Hepatocyte (in vitro differentiated cells): Measurements from ENCODE around the gene GPER1. TPM values are rescaled to one million over a fixed set of nuclear protein-coding genes. Genes with fewer than 3 reads are reported as not detected.

Experiments used
- DNase-seq: peaks from one replicate; pipeline ENCODE4 v3.0.0-alpha.2; 2016; ENCODE audit warnings: low spot score
- H2AFZ ChIP-seq: fragments of 200-600 bp; sonication (generic); 2 replicates; pipeline ENCODE4 v1.6.0; 2016; ENCODE audit warnings: antibody characterized with exemption, mild to moderate bottlenecking
- H3K27ac ChIP-seq: fragments of 200-600 bp; sonication (generic); 2 replicates; pipeline ENCODE4 v1.5.1; 2016; ENCODE audit warnings: mild to moderate bottlenecking
- H3K27me3 ChIP-seq: fragments of 200-600 bp; sonication (generic); 2 replicates; pipeline ENCODE4 v1.6.1; 2016
- H3K36me3 ChIP-seq: fragments of 200-600 bp; sonication (generic); replicated peaks from 2 replicates; pipeline ENCODE4 v1.5.1; 2016; ENCODE audit warnings: low read depth; ENCODE audit not compliant: insufficient read depth
- H3K4me1 ChIP-seq: fragments of 200-600 bp; sonication (generic); 2 replicates; pipeline ENCODE4 v1.5.1; 2016; ENCODE audit warnings: mild to moderate bottlenecking, moderate library complexity; ENCODE audit not compliant: insufficient read depth
- H3K4me2 ChIP-seq: fragments of 200-600 bp; sonication (generic); 2 replicates; pipeline ENCODE4 v1.6.0; 2016
- H3K4me3 ChIP-seq: fragments of 200-600 bp; sonication (generic); 2 replicates; pipeline ENCODE4 v1.5.1; 2016; ENCODE audit warnings: mild to moderate bottlenecking
- H3K79me2 ChIP-seq: fragments of 200-600 bp; sonication (generic); 2 replicates; pipeline ENCODE4 v1.6.0; 2017; ENCODE audit warnings: mild to moderate bottlenecking
- H3K9me2 ChIP-seq: fragments of 200-600 bp; sonication (generic); replicated peaks from 2 replicates; pipeline ENCODE4 v1.6.0; 2017; ENCODE audit warnings: mild to moderate bottlenecking; ENCODE audit not compliant: insufficient read depth
- H3K9me3 ChIP-seq: fragments of 200-600 bp; sonication (generic); 2 replicates; pipeline ENCODE4 v1.5.1; 2016; ENCODE audit warnings: low read depth, mild to moderate bottlenecking
- H4K20me1 ChIP-seq: fragments of 200-600 bp; sonication (generic); 2 replicates; pipeline ENCODE4 v1.6.0; 2016; ENCODE audit warnings: mild to moderate bottlenecking; ENCODE audit not compliant: insufficient read depth, poor library complexity, severe bottlenecking
- CTCF ChIP-seq: fragments of 200-600 bp; sonication (generic); IDR thresholded peaks from 2 replicates; pipeline ENCODE4 v1.5.1; 2016; ENCODE audit warnings: antibody characterized with exemption, mild to moderate bottlenecking; ENCODE audit not compliant: poor library complexity
- EZH2 ChIP-seq: fragments of 200-600 bp; sonication (generic); IDR thresholded peaks from 2 replicates; pipeline ENCODE4 v1.6.1; 2016; ENCODE audit warnings: antibody characterized with exemption, mild to moderate bottlenecking, borderline replicate concordance
- EZH2phosphoT487 ChIP-seq: fragments of 200-600 bp; sonication (generic); IDR thresholded peaks from one replicate; pipeline ENCODE4 v1.6.1; 2018; ENCODE audit warnings: antibody characterized with exemption, mild to moderate bottlenecking, low read depth, moderate library complexity; ENCODE audit not compliant: unreplicated experiment, severe bottlenecking
- WGBS: methylation state at CpG from one replicate; pipeline ENCODE4 v1.1.6; 2016; ENCODE audit warnings: low lambda C conversion rate; ENCODE audit errors: missing lambda C conversion rate; 5-methylcytosine and 5-hydroxymethylcytosine counted together
- polyA plus RNA-seq: library from polyadenylated mRNA; unstranded; fragments of >200 nt; fragmentation: Nextera tagmentation; extraction: Ambion mirVana; gene quantifications from 2 replicates; pipeline ENCODE4 v1.2.1, GENCODE V29; 2016
- total RNA-seq: library from RNA; depleted of rRNA; stranded (reverse); fragments of >200 nt; gene quantifications from 2 replicates; pipeline ENCODE4 v1.2.3, GENCODE V29; 2014

The GPER1 gene
- total and polyA plus RNA-seq, 2 experiments from 2014 or later, result 4.5 to 11.1 TPM

- H3K36me3 ChIP-seq, result no peaks in the 10 kb centered on the region
- TF ChIP-seq EZH2phosphoT487, result no peak
- TF ChIP-seq CTCF, result no peak
- no peak for TF ChIP-seq EZH2
- H2AFZ ChIP-seq, result no peak overlapping the region
- H3K4me3 ChIP-seq, result no peak overlapping the region
- no peaks in the 10 kb centered on the region for H3K9me3 ChIP-seq
- peaks cover 5% of the 10 kb centered on the region for H3K79me2 ChIP-seq
- H3K4me2 ChIP-seq, result no peak overlapping the region
- H3K9me2 ChIP-seq, result no peaks in the 10 kb centered on the region
- no peak for DNase-seq
- H3K27ac ChIP-seq, result no peak overlapping the region
- H3K27me3 ChIP-seq, result no peaks in the 10 kb centered on the region
- H3K4me1 ChIP-seq, result peaks cover 19% of the 10 kb centered on the region
- no peaks in the 10 kb centered on the region for H4K20me1 ChIP-seq
- 78% methylated on average over 23 of the region's 23 CpGs for WGBS
These were observed 7.8 kb downstream of the GPER1 start for GRCh38 chr7:1095621-1096155.

- Histone ChIP-seq H3K79me2 (peaks cover 5% of the 10 kb centered on the region), H3K36me3 (no peaks in the 10 kb centered on the region), H3K27me3 (no peaks in the 10 kb centered on the region), H2AFZ (no peak overlapping the region), H4K20me1 (no peaks in the 10 kb centered on the region), H3K9me2 (no peaks in the 10 kb centered on the region), H3K4me3 (no peak overlapping the region), H3K4me2 (peak overlapping the region; percentile 54), H3K4me1 (peaks cover 21% of the 10 kb centered on the region), H3K9me3 (no peaks in the 10 kb centered on the region), H3K27ac (peak overlapping the region; percentile 71)
- 64% methylated on average over 44 of the region's 44 CpGs for WGBS
- TF ChIP-seq EZH2phosphoT487 (no peak), EZH2 (no peak), CTCF (no peak)
- DNase-seq, result peak; percentile 40
These were observed 8.5 kb downstream of the GPER1 start for GRCh38 chr7:1096156-1097119.

- DNase-seq, result no peak
- Histone ChIP-seq H3K36me3 (no peaks in the 10 kb centered on the region), H3K4me3 (no peak overlapping the region), H3K27ac (no peak overlapping the region), H3K9me2 (no peaks in the 10 kb centered on the region), H3K4me1 (peaks cover 26% of the 10 kb centered on the region), H2AFZ (no peak overlapping the region), H3K4me2 (no peak overlapping the region), H3K27me3 (no peaks in the 10 kb centered on the region), H4K20me1 (no peaks in the 10 kb centered on the region), H3K79me2 (peaks cover 5% of the 10 kb centered on the region), H3K9me3 (no peaks in the 10 kb centered on the region)
- TF ChIP-seq EZH2phosphoT487 (no peak), EZH2 (no peak), CTCF (no peak)
- WGBS, result 92% methylated on average over 13 of the region's 13 CpGs
These were observed 9.2 kb downstream of the GPER1 start for GRCh38 chr7:1097120-1097504.
